ENCODE results near the gene FCER2.

FCER2 gene

DNA sequence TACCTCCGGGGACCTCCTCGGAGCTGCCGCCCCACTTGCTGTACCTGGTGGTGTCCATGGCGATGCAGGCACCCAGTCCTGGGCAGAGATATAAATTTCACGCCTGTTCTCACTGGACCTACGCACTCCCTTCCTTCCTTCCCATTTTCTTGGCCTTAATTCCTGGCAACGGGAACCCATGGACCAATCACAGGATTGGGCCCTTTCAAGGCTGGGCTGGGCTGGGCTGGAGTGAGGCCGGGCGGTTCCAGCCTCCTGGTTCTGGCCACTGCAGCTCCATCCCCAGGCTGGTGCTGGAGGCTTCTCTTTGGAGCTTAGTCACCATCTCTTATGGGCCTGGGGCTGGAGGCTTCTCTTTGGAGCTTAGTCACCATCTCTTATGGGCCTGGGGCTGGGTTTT, 30.1 kb upstream of the FCER2 start, which contains the start of gene CLEC4G:
Gene CLEC4G (minus strand): TSS at position 66 of the 400 bp plus-strand sequence. CDS start 8 bp downstream, at position 58.
- no peak for FAIRE-seq

DNA sequence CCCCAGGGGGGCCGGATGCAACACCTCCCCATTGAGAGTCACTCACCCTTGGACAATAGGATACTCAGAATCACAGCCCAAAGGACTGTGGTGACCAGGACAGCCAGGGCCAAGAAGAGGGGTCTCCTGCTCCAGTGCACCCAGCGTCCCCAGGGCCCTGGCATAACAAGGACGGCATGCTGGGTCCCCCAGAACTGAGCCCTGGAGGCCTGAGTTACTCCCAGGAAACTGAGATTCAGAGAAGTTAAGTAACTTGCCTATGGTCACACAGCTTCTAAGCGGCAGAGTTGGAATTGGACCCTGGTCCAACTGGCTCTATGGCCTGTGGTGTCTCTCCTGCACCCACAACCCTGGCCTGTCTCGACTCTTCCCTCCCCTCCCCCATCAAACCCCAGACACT, 29.7 kb upstream of the FCER2 start:
- no peak for FAIRE-seq

DNA sequence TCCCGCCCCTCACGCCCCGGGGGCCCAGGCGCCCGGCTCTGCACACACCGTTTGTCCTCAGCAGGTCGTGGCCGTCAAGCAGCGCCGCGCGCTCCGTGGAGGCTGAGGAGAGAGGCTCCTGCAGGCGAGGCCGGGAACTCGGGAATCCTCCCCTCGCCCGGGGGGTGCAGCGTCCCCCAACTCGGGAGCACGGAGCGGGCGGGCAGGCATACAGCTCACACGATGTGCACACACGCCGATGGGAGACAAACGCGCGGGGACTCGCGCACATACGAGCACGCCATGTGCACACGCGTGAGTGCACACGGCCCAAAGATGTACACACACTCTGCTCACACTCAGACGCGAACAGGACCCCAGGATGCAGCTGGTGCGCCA, 29.3 kb upstream of the FCER2 start:
- FAIRE-seq: no peak

DNA sequence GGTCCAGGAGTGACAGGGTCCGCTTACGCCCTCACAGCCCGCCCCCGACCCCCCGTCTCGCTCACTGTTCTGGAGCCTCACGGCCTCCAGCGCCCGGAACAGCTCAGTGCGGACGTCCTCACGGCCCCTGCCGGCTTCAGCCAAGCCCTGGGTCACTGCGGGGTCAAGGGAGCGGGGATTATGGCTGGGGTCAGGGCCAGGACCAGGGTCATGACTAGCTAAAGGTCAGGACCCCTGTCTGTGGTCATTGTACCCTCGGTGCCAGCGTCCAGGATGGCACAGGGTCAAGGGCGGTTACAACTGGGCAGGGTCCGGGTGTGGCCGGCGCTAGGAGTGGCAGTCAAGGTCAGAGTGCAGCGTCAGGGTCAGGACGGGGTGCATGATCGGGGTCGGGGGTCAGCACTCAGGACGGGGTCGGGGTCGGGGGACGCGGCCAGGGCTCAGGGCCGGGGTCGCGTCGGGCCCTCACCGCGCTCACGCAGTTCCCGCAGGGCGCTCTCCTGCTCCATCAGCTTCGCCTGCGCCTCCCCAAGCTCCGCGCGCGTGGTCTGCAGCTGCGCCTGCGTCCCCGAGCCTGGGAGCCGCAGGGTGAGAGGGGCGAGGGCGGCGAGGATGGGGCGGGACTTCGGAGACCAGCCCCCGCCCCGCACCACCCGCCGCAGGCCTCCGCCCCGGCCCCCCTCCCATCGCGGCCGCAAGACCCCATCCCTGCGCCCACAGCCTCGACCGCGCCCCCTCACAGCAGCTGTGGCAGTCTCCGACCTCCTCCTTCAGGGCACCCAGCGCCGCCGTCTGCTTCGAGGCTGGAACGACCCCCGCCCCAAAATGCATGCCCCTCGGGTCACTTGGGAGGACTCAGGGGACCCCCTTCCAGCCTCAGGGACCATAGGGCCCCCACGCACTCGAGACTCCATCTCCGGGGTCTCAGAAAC, 28.6 kb upstream of the FCER2 start:
- FAIRE-seq: no peak

DNA sequence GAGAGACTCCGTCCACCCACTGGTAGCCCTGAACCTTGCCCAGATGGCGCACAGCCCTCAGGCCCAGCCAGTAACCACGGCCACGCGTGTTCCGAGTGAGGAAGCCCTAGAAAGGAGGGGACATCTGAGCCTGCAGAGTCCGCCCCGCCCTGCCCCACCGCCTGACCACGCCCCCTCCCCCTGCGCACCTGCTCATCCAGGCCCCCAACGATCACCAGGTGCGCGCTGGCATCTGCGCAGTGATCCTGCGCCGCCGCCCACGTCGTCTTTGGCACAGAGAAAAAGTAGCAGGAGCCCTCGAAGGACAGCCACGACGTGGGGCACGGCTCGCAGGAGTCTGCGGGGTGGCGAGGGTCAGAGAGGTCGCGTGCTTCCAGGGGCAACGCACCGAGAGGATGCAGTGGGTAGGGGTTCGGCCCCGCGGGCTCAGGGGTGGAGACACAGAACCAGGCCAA, 27.9 kb upstream of the FCER2 start:
- no peak for FAIRE-seq

DNA sequence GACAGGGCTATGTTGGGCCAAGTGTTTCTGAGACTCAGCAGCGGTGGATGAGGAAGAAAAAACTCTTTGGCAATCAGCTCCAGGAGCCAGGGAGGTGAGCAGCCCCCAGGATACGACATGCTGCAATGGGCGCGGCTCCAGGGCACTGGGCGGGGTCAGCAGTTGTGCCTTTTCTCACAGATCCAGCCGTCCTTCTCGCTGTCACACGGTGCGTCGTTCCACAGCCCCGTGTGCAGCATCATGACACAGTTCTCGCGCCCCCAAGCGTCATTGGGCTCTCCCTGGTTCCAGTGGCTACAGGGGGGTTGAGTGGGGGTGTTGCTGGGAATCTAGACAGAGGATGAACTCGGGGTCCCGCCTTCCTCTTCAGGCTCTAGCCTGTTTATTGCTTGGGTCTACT, 27.3 kb upstream of the FCER2 start:
- FAIRE-seq: no peak

DNA sequence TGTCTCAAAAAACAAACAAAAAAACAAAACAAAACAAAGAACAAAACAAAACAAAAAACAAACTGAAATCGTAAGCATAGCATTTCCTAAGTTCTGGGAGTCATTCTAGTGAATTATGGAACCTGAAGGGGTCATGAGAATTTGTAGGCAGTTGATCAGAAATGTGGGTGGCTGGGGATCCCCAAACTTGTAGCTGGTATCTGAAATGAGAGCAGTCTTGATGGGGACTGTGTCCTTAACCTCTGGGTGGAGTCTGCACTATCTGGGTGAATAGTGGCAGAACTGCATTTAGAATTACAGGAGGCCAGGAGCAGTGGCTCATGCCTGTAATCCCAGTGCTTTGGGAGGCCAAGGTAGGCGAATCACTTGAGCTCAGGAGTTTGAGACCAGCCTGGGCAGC, 23.9 kb upstream of the FCER2 start:
- FAIRE-seq: no peak

DNA sequence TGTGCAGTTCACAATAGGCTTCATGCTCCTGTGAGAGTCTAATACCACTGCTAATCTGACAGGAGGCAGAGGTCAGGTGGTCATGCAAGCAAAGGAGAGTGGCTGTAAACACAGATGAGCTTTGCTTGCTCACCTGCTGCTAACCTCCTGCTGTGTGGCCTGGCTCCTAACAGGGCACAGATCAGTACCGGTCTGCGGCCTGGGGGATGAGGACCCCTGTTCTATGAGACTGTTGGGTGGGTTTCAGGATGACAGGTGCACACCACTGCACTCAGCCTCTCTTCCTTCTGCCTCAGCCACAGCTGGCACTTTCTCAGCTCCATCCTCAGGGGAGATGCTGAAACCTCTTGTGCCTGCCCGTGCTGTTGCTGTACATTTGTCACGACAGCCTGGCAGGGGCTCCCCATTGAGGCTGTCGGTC, 20.3 kb upstream of the FCER2 start:
- no peak for FAIRE-seq

DNA sequence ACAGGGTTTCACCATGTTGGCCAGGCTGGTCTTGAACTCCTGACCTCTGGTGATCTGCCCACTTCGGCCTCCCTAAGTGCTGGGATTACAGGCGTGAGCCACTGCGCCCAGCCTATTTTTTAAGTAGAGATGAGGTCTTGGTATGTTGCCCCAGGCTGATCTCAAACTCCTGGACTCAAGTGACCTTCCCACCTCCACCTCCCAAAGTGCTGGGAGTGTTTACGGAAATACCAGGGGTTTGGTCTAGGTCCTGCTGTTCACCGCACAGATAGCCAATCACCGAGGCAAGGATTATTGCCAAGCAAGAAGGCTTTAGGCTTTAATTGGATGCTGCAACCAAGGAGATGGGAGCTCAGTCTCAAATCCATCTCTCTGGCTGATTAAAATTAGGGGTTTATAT, 18.4 kb upstream of the FCER2 start:
- FAIRE-seq: no peak

DNA sequence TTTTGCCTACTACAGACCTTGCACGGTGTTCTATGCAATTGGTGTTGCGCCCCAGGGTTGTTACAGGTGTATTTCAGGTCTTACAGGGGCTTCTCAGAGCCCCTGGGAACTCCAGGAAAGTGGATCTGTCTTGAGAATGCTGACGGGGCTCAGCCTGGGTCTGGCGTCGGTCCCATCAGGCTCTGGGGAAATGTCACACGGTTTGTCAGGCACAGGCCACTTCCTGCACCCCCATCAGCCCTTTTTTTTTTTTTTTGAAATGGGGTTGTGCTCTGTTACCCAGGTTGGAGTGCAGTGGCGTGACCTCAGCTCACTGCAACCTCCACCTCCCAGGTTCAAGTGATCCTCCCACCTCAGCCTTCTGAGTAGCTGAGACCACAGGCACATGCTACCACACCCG, 16.7 kb upstream of the FCER2 start:
- FAIRE-seq: no peak

DNA sequence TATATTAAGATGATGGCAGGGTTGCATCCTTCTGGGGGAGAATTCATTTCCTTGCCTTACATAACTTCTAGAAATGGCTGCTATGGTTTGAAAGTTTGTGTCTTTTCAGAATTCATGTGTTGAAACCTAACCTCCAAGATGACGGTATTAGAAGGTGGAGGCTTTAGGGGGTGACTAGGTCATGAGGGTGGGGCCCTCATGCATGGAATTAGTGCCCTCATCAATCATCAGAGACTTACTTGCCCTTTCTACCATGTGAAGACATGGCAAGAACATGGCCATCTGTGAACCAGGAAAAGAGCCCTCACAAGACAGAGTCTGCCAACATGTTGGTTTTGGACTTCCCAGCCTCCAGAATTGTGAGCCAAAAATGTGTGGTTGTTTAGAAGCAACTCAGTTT, 14.8 kb upstream of the FCER2 start:
- no peak for FAIRE-seq

DNA sequence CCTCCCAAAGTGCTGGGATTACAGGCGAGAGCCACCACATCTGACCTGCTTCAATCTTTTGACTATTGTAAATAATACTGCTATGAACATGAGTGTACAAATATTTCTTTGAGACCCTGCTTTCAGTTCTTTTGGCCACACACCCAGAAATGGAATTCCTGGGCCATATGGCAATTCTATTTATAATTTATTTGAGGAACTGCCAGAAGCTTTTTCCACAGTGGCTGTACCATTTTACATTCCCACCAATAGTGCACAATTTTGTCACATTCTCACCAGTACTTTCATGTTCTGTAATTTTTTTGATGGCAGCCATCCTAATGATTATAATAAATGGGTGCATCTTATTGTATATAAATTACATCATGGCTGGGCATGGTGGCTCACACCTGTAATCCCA, 13.7 kb upstream of the FCER2 start:
- no peak for FAIRE-seq

DNA sequence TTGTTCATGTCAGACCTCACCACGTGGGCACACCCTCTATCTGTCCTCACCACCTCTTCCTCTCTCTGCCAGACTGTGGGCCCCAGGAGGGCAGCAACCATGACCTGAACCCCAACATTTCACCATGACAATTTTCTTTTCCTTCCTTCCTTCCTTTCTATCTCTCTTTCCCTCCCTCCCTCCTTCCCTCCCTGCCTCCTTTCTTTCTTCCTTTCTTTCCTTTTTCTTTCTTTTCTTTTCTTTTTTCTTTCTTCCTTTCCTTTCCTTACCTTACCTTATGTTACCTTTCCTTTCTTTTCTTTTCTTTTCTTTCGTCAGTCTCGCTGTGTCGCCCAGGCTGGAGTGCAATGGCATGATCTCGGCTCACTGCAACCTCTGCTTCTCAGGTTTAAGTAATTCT, 8.7 kb upstream of the FCER2 start:
- FAIRE-seq: no peak

DNA sequence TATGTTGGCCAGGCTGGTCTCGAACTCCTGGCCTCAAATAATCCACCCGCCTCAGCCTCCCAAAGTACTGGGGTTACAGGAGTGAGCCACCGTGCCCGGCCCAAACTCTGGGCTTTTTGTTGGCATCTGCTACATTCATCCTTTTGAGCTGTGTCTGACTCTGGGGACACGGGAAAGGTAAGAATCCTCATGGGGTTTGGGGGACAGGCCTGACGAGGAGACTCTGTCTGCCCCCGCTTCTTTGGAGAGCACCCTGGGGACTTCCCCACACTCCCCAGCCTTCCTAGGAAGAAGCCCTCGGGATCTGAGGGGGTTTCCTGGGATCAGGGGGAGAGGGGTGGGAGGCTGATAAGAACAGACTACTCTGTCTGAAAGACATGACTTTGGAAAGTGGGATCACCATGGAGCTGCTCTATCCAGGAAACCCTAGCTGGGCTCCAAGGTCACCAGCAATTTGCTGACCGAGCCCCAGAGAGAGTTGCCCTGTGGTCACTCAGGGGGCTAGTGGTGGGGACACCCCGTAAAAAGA, 8.1 kb upstream of the FCER2 start:
- FAIRE-seq: no peak

DNA sequence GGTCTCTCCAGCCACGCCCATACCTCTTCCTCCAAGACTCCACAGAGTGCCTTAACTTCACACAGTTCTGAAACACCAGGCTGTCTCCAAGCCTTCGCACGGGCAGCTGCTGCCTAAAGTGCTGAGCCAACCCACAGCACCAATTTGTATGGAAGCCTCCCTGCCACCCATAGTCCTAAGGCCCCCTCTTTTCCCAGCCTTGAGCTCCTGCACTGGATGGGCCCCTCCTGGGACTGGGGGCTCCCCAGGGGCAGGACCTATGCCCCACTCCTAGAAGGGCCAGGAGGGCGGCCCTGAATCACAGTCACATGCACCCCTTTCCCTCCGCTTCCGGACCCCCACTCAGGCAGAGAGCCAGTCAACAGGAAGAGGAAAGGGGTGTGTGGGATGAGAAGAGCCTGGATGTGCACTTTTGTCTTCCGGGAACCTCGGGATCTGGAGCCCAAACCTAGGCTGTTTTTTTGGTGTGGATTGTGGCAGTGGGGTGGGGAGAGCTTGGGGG, 5.1 kb upstream of the FCER2 start:
- FAIRE-seq: no peak

DNA sequence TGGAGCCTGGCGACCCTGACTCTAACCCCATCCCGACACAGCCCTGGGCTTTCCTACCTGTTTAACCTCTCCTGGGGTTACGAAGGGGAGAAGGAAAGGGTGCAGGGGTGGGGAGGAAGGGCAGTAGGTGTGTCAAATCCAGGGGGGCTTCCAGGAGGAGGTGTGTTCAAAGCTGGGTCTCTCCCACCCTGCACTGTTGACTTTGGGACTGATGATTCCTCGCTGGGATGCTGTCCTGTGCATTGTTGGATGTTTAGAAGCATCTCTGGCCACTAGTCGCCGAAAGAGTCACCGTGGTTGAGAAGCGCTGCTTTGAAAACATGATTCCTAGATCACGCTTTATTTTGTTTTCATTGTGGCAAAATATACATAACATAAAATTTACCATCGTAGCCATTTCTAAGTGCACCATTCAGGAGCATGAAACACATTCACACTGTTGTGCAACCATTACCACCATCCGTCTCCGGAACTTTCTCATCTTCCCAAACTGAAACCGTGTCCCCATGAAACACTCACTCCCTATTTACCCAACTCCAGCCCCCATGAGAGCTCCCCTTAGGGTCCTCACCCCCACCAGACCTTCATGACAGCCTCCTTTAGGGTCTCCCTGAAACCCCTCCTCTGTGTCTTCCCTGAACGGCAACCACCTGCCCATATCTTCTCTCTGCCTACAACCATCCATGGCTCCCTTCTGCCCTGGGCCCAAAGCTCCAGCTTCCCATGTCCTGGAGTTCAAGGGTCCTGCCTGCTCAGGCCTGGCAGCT, 4.4 kb upstream of the FCER2 start:
- FAIRE-seq: no peak

DNA sequence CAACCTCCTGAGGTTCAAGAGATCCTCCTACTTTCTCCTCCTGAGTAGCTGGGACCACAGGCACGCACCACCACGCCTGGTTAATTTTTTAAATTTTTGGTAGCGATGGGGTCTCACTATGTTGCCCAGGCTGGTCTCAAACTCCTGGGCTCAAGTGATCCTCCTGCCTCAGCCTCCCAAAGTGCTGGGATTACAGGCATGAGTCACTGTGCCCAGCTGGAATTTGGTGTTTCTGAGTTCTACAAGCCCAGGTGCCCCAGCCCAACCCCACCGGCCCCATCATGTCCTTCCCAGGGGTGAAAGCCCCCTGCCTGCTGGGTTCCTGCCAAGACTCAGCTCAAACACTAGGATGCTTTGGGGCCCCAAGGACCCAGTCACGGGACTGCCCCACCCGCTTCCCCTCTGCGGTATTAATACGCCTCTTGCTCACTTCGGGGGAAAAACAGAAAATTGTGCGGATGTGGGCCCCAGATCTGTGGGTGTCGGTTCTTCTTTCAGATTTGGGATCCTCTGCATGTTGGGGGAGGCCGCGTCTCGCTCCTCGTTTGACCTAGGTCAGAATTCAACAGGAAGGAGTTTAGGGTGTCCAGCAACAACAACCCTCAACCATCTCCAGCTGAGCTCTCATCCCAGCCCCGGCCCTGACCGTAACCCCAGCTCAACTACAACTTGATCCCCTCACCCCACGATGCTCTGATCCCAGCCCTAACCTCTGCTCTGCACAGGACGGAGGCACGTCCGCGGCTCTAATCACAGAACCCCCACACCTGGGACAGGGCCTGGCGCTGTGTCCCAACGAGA, 3.7 kb upstream of the FCER2 start:
- FAIRE-seq: no peak

DNA sequence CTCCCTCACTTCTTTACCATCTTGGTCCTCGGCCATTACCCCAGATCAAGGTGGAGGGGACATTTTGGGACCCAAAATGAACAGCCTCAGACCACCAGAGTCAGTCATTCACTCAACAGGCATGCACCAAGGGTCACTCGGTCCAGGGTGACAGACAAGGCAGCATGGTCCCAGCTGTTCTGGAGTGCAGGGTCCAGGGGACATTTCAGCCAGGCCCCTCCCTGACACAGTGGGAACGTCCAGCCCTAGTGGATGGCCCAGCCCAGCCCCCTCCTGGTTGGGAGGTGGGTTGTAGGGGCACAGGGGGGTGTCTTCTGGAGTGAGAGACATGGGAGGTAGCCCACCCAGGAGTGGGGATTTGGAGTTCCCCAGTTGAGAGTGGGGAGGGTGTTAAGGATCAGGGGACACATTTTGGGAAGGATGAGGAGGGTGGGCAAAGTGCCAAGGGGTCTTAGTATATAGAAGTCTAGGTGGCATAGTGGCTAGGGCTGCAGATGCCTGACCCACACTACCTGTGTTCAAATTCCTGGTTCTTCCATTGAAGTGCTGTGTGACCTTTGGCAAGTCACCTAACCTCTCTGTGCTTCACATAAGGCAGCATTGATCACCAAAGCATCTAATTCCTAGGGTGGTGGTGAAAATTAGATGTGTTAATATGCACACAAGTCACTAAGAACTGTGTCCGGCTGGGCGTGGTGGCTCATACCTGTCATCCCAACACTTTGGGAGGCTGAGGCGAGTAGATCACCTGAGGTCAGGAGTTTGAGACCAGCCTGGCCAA, 2.5 kb upstream of the FCER2 start:
- no peak for FAIRE-seq

DNA sequence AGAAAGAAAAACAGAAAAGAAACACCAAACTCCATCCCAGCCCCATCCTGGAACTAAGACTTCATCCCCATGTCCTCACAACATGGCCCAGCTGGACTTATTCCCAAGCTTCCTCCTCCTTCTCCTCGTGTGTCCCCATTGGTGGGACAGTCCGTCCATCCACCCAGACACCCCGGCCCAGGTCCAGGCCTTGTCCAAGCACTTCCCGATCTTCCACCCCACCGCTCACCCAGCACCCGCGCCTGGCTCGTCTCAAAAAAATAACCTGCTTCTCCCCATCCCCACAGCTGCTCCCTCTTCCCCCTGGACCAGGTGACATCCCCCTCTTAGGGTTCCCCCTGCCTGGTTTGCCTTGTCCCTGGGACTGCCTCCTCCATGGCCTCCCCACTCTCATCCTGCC, 1.4 kb upstream of the FCER2 start:
- FAIRE-seq: no peak

DNA sequence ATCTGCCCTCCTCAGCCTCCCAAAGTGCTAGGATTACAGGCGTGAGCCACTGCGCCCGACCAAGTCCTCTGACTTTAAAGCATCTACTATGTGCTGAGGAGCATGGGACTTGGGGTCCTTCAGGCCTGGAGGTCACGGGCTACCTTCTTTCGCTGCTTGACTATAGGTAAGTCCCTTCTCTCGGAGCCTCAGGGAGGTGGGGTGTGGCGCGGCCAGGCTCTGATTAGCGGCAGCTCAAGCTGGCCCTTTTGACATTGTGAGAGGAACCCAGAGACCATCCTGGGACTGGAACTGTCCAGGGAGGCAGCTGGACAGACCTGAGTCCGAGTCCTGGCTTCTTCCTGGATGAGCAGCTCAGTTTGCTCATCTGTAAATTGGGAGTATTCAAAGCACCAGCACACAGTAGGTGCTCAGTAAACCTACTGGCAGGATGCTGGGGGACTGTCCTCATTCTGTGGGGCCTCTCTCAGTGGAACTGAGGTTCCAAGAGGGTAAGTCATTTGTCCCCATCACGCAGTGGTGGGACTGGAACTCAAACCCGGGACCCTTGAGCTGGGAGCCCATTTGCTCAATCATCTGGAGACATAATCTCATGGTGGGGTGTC, 780 bp downstream of the FCER2 start:
- FAIRE-seq: no peak

Data from G401.6 (cell line).